Measurements from ENCODE around the gene GPR183.

Gene GPR183

GRCh38 chr13:99265162-99265800, 41.9 kb downstream of the GPR183 start:
- no peak for FAIRE-seq

DNA sequence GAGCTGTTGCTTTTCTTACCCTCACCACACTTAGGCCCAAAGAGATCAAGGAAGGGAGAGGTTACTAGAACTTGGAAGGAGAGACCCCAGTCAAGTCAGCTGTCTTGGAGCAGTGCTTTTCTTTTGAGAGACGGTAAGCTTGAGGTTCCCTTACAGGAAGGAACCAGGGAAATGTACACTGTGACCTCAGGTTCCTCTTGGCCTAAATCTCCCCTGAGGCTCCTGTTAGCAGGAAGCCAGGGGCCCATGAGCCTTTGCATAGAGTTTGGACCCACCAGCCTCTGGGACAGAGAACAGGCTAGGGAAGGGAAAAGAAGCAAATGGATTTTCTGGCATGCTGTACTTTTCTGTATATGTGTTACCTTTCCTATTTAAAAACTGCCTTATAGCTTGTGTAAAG, 43.1 kb downstream of the GPR183 start:
- DNase-seq (ENCODE audit: insufficient read length) (no peak), FAIRE-seq (no peak)
- TF ChIP-seq POLR2A (IDR thresholded peaks at IDR 0.05; ENCODE audit: low read depth, low read length) (no peak), POLR2AphosphoS5 (IDR thresholded peaks at IDR 0.05; ENCODE audit: low read depth, low read length) (no peak), TAF1 (IDR thresholded peaks at IDR 0.05; ENCODE audit: borderline replicate concordance, low read depth, low read length) (no peak)

More at GRCh38 chr13:99265162-99265800, 41.9 kb downstream of the GPR183 start:
- TF ChIP-seq POLR2AphosphoS5 (IDR thresholded peaks at IDR 0.05; ENCODE audit: low read depth, low read length), result no peak
- no peak for TF ChIP-seq TAF1 (IDR thresholded peaks at IDR 0.05; ENCODE audit: borderline replicate concordance, low read depth, low read length)
- no peak for TF ChIP-seq POLR2A (IDR thresholded peaks at IDR 0.05; ENCODE audit: low read depth, low read length)
- DNase-seq (ENCODE audit: insufficient read length), result no peak

DNA sequence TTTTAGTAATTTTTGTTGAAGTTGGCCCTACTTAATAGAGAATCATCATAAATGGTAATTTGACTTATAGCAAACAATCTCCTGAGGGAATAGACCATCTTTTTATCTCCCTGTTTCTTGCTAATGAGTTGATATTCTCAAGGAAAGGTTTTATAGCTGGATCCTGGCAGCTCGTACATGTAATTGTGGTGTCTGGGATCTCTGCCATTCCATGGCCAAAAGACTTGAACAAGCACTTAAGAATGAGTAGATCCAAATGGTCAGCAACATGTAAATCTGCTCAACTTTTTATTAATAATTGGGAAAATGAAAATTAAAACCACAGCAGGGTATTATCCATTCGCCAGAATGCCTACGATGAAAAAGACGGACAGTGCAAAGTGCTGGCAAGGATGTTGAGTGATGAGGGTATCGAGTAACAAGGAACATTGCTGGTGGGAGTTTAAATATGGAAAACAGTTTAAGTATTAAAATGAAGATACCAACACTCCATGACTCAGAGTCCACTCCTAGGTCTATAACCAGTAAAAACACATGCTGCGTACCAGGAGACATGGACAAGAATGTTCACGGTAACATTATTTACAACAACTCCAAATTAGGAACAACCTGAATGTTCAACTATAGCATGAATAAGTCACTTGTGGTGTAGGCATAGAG, 43.9 kb downstream of the GPR183 start:
- no peak for FAIRE-seq
- TF ChIP-seq POLR2AphosphoS5 (IDR thresholded peaks at IDR 0.05; ENCODE audit: low read depth, low read length), result no peak
- DNase-seq (ENCODE audit: insufficient read length), result no peak

DNA sequence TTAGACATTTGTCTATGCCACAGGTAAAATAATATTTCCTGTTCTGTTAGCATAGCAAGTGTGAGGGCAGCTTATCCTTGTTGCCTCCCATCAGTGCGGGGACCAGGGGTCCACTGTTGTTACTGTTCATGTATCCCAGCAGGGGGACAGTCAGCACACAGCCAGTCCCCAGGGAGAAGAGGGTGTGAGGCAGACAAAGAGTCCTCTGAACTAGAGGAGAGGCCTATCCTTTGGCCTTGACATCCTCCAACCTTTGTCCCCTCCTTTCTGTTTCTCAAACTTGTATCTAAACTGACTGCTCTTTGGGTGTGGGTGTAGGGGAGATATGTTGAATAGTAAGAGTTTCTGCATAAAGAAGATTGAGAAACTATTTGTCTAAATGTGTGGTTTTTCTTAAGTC, 46.1 kb downstream of the GPR183 start:
- FAIRE-seq, result peak; percentile 44
- no peak for DNase-seq (ENCODE audit: insufficient read length)

GRCh38 chr13:99260216-99260615, 47.0 kb downstream of the GPR183 start:
- no peak for DNase-seq (ENCODE audit: insufficient read length)
- FAIRE-seq, result no peak
- no peak for TF ChIP-seq POLR2A (IDR thresholded peaks at IDR 0.05; ENCODE audit: low read depth, low read length)
- no peak for TF ChIP-seq TAF1 (IDR thresholded peaks at IDR 0.05; ENCODE audit: borderline replicate concordance, low read depth, low read length)
- TF ChIP-seq POLR2AphosphoS5 (IDR thresholded peaks at IDR 0.05; ENCODE audit: low read depth, low read length), result no peak

More for the DNA sequence above, 46.1 kb downstream of the GPR183 start:
- no peak for TF ChIP-seq TAF1 (IDR thresholded peaks at IDR 0.05; ENCODE audit: borderline replicate concordance, low read depth, low read length)
- TF ChIP-seq POLR2A (IDR thresholded peaks at IDR 0.05; ENCODE audit: low read depth, low read length), result no peak
- TF ChIP-seq POLR2AphosphoS5 (IDR thresholded peaks at IDR 0.05; ENCODE audit: low read depth, low read length), result no peak

DNA sequence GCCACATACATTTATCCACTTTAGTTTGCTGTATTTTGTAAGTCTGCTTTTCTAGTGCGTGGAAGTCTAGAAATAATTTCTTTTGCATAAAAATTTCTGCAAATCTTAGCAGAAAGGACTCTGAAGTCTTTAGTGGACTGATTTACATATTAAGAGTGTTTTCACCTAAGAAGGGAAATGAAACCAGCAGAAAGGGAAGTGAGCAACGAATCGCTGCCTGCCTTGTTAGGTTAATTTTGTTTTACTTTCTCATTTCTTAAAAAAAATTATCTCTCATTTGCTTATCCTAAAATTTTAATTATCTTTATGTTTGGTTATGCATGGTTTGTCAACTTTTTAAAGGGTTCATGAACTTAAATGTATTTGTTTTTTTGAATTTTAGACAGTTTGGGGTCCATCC, 48.3 kb downstream of the GPR183 start:
- no peak for DNase-seq (ENCODE audit: insufficient read length)
- TF ChIP-seq POLR2A (IDR thresholded peaks at IDR 0.05; ENCODE audit: low read depth, low read length), result no peak
- TF ChIP-seq POLR2AphosphoS5 (IDR thresholded peaks at IDR 0.05; ENCODE audit: low read depth, low read length), result no peak
- TF ChIP-seq TAF1 (IDR thresholded peaks at IDR 0.05; ENCODE audit: borderline replicate concordance, low read depth, low read length), result no peak
- peak; percentile 70 for FAIRE-seq

DNA sequence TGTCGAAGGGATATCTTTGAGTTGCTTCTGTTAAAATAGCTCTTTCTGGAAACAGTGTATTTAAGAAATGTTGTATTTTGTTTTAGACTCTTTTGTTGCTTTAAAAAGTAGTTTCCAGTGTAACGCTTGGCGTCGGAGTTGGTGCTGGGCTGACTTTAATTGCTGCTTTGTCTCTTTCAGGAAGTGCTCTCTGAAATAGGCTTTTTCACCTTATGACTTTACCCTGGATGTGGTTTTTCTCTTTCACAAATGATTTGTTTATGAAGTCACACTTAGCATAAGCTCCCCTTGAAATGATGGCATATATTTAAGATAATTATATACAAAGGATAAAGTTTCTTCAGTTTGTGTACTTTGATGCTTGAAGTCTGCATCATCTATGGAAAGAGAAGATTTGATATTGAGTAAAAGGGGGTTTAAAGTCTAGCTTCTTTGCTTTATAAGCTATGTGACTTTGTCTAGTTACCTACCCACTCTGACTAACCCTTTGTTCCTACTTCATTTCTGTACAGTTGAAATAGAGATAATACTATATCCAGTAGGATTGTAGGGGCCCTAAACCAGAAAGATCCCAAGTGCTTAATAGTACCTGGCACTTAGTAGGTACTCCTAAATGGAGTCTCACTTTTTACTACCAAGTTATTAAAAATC, 48.9 kb downstream of the GPR183 start, which contains the start of gene GPR18:
GPR18 (minus strand) TSS at position 170 of the 651 bp plus-strand sequence. CDS start 2,507 bp downstream, outside the sequence.
- TF ChIP-seq POLR2A (IDR thresholded peaks at IDR 0.05; ENCODE audit: low read depth, low read length) (no peak), POLR2AphosphoS5 (IDR thresholded peaks at IDR 0.05; ENCODE audit: low read depth, low read length) (no peak), TAF1 (IDR thresholded peaks at IDR 0.05; ENCODE audit: borderline replicate concordance, low read depth, low read length) (no peak)
- FAIRE-seq (peak; percentile 57), DNase-seq (ENCODE audit: insufficient read length) (no peak)

- FAIRE-seq, result no peak
- TF ChIP-seq POLR2AphosphoS5 (IDR thresholded peaks at IDR 0.05; ENCODE audit: low read depth, low read length), result no peak
- TF ChIP-seq POLR2A (IDR thresholded peaks at IDR 0.05; ENCODE audit: low read depth, low read length), result no peak
- TF ChIP-seq TAF1 (IDR thresholded peaks at IDR 0.05; ENCODE audit: borderline replicate concordance, low read depth, low read length), result no peak
Measured at GRCh38 chr13:99257291-99257690, 49.9 kb downstream of the GPR183 start.

DNA sequence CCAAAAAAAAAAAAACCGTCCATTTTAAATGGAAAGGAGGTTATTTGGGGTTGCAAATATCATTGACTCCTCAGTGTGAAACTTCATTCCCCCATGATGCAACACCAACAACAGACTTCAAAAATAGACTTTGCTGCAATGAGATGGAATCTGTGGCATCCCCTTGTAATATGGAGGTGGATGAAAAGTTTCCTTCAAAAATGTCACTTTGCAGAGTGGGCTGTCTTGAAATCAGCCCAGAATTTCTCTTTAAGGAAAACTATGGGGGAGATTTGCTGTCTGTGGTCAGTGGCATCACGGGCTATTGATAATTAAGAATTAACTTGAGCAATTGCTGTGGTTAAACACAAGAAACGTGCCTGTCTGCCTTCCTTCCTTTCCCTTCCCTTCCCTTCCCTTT, 50.5 kb downstream of the GPR183 start:
- FAIRE-seq, result no peak
- DNase-seq (ENCODE audit: insufficient read length), result no peak
- TF ChIP-seq POLR2A (IDR thresholded peaks at IDR 0.05; ENCODE audit: low read depth, low read length) (no peak), TAF1 (IDR thresholded peaks at IDR 0.05; ENCODE audit: borderline replicate concordance, low read depth, low read length) (no peak), POLR2AphosphoS5 (IDR thresholded peaks at IDR 0.05; ENCODE audit: low read depth, low read length) (no peak)

More at GRCh38 chr13:99257291-99257690, 49.9 kb downstream of the GPR183 start:
- no peak for DNase-seq (ENCODE audit: insufficient read length)

DNA sequence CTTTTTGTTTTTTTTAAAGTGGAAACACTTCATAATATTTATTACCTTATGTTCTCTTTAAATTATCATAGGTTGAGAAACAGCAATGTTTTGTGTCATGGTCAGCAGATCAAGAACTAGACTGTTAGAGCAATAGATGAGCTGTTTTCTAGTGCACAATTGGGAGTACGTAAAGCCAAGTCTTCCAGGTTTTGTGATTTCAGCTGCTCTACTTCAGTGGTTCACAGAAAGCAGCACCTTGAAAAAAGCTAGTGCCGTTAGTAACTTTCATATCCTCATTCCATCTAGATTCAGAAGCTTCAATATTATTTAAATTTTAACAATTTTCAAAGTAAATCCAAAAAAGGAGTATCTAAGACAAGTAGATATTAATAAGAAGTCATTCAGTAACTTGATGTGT, 50.9 kb downstream of the GPR183 start:
- peak; percentile 60 for FAIRE-seq
- DNase-seq (ENCODE audit: insufficient read length), result no peak
- no peak for TF ChIP-seq POLR2A (IDR thresholded peaks at IDR 0.05; ENCODE audit: low read depth, low read length)
- no peak for TF ChIP-seq POLR2AphosphoS5 (IDR thresholded peaks at IDR 0.05; ENCODE audit: low read depth, low read length)
- no peak for TF ChIP-seq TAF1 (IDR thresholded peaks at IDR 0.05; ENCODE audit: borderline replicate concordance, low read depth, low read length)

DNA sequence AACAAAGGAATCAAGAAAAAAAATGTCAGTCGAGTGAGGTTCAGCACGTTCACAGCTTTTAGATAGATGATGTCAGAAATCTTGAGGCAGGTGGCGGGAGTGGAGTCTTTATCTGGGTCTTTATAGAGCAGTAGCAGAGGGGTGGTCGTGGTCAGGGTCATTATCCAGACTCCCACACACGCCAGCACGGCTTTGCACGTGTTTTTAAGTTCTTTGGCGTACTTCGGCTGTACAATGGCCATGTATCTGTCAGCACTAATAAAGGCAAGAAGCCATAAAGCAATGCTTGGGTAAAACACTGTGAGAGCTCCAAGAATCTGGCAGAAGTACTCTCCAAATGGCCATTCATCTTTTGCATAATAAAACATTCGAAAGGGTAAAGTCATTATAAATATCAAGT, 51.9 kb downstream of the GPR183 start:
- TF ChIP-seq POLR2AphosphoS5 (IDR thresholded peaks at IDR 0.05; ENCODE audit: low read depth, low read length) (no peak), TAF1 (IDR thresholded peaks at IDR 0.05; ENCODE audit: borderline replicate concordance, low read depth, low read length) (no peak), POLR2A (IDR thresholded peaks at IDR 0.05; ENCODE audit: low read depth, low read length) (no peak)
- no peak for DNase-seq (ENCODE audit: insufficient read length)
- no peak for FAIRE-seq

Data from GM12892 (cell line).